Anterior cingulate cortex (tissue), 58 donors: ENCODE measurements around the gene OR5D13.

Experiments
- DNase-seq, 58 donors: peaks; one replicate each; lab custom pipeline; 2025; lab: John Stamatoyannopoulos, UW

The OR5D13 gene, protein sequence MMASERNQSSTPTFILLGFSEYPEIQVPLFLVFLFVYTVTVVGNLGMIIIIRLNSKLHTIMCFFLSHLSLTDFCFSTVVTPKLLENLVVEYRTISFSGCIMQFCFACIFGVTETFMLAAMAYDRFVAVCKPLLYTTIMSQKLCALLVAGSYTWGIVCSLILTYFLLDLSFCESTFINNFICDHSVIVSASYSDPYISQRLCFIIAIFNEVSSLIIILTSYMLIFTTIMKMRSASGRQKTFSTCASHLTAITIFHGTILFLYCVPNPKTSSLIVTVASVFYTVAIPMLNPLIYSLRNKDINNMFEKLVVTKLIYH

DNA sequence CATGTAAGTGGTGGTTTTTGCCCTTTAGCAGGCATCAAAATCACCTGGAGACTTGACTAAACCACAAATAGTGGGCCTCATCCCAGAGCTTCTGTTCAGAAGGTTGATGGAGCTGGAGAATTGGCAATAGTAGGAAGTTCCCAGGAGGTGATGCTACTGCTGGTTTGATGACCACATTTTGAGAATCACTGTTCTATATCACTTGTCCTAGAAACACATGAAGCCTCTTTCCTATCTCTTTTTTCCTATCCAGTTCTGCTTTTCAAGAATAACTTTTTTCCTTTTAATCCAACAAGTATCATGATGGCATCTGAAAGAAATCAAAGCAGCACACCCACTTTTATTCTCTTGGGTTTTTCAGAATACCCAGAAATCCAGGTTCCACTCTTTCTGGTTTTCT, at the start of gene OR5D13:
TSS of gene OR5D13 (plus strand) at position 301 of the 400 bp plus-strand sequence. CDS start at position 301, 0 bp downstream.
- no peak for DNase-seq

DNA sequence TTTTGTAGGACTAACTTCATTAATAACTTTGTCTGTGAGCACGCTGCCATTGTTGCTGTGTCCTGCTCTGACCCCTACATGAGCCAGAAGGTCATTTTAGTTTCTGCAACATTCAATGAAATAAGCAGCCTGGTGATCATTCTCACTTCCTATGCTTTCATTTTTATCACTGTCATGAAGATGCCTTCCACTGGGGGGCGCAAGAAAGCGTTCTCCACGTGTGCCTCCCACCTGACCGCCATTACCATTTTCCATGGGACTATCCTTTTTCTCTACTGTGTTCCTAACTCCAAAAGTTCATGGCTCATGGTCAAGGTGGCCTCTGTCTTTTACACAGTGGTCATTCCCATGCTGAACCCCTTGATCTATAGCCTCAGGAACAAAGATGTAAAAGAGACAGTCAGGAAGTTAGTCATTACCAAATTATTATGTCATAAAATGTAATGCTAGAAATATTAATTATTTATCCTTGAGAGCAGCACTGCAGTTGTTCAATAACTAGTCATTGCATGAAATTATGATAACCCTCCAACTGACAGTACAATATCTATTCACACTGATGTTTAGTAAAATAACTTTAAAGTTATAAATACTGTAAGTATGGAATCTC, 46.4 kb upstream of the OR5D13 start:
- DNase-seq: no peak

DNA sequence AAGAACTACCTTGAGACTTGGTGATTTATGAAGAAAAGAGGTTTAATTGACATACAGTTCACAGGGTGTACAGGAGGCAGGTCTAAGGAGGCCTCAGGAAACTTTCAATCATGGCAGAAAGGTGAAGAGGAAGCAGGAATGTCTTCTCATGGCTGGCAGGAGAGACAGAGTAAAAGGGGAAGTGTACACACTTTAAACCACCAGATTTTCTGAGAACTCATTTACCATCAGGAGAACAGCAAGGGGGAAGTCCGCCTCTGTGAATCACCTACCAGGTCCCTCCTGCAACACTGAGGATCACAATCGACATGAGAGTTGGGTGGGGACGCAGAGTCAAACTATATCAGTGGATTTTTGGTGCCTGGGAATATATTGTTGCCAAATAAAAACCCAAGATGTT, 40.3 kb upstream of the OR5D13 start:
- no peak for DNase-seq

DNA sequence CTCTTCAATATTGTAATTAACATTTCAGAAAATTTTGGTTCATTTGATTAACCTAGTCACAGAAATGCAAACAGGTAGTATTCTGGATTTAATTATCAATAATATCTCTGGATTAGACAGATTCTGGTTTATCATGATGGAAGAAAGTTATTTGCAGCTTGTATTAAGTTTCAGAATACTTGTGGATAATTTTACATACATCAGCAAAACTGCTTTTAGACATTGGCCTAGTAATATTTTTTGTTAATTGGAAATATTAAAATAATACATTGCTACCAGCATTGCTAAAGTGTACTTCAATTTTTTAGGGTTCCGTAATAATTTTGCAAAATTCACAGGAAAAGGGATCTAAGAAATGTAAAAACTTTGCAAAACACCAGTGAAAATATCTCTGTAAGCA, 18.4 kb downstream of the OR5D13 start:
- DNase-seq: no peak

DNA sequence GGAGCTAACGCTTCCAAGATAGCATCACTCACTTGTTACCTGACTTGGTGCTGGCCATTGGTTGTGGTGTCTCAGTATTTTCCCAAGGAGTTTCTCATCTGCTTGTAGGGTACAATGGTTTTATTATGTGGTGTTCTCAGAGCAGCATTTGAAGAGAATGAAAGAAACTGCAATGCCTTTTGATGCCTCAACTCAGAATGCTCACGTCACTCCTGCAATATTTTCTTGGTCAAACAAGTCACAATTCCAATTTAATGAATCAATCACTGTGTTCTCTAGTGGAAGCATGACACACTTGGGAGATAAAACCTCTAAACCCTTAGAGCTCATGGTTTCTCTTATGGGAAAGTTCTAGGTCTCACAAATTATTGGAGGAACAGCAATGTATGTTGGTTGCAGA, 20.1 kb downstream of the OR5D13 start:
- DNase-seq: no peak

DNA sequence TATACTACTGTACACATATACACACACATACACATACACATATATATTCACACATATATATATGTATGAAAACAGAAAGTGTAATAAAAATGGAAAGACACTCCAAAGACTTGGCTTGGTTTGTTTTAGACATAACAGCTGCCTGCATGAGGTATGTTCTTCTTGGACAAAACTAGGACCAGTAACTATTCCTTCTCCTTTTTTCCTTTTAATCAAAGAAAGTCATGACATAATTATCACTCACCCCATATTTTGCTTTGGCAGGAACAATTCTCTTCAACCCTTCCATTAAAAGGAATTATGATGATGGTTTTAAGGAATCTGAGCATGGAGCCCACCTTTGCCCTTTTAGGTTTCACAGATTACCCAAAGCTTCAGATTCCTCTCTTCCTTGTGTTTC, 22.0 kb downstream of the OR5D13 start, which contains the start of gene OR5D14:
TSS of gene OR5D14 (plus strand) at position 301 of the 400 bp plus-strand sequence. CDS start at position 301, 0 bp downstream.
- no peak for DNase-seq

DNA sequence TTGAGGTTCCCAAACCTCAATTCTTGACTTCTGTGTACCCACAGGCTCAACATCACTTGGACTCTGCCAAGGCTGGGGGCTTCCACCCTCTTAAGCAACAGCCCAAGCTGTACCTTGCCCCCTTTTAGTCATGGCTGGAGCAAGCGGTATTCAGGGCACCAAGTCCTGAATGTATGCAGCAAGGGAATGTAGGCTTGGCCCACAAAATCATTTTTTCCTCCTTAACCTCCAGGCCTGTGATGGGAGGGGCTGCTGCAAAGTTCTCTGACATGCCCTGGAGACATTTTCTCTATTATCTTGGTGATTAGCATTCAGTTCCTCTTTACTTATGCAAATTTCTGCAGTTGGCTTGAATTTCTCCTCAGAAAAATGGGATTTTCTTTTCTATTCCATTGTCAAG, 33.0 kb downstream of the OR5D13 start:
- no peak for DNase-seq

DNA sequence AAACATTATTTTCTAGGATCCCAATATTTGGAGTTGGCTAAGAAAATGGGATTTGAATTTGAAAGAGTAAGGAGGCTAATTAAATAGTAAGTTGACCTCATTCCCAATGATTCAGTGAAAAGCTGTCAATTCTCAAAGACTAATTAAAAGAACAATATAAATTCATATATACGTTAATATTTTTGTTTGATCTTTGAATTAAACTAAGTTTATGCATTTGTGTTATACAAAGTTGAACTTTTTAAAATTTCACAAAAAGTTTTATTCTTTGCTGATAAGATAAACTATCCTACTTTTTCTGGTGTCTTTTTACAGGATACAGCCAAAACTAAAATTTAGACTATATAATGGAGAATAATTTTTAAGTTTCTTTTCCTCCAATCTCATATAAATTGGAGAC, 37.8 kb downstream of the OR5D13 start, which contains the start of gene OR5L1:
TSS of gene OR5L1 (plus strand) at position 301 of the 400 bp plus-strand sequence. CDS start 100 bp downstream, outside the sequence.
- DNase-seq: no peak

DNA sequence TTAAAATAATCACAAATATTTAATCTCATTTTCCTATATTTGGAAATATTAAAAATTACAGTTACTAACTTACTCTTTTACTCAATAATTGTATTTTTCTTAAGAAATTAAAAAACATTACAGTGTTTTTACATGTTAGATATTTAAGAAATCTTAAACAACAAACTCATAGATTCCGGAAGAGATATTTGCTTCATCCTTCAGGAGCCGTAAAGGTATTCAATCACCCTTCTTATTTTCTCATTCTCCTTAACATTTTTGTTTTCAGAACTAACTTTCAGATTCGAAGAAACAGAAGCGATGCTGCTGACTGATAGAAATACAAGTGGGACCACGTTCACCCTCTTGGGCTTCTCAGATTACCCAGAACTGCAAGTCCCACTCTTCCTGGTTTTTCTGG, 46.1 kb downstream of the OR5D13 start, which contains the start of gene OR5D18:
TSS of gene OR5D18 (plus strand) at position 301 of the 400 bp plus-strand sequence. CDS start at position 301, 0 bp downstream.
- DNase-seq: no peak
